ENCODE measurements around the gene PDLIM1.

DNA sequence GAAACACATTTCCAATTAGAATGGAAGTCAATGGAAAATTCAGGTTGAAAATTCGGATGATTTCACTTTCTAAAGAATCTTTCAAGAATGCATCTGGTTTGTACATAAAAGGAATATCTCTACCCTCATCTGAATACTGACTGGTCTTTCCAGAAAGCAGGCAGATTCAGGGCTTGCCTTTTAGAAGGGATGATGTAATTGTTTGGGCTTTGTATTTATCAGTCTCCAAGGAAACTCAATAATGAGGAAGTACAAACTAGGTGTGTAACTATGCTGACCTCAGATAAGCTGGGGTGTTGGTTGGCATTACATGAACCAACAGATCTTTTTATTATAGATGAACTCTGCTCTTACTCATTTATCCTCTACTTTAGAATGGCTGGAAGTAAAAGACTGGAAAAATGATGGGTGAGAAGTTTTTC is 24.1 kb downstream of the PDLIM1 start:
- peak in 1 of 2 experiments; percentile 32; a peak in 1 of 3 replicates for TF ChIP-seq EP300 (IDR thresholded peaks at IDR 0.05; ENCODE audit: borderline replicate concordance in 1 of 2, low read depth in 2 of 2, low read length in 2 of 2)
- TF ChIP-seq, protein P1, sequence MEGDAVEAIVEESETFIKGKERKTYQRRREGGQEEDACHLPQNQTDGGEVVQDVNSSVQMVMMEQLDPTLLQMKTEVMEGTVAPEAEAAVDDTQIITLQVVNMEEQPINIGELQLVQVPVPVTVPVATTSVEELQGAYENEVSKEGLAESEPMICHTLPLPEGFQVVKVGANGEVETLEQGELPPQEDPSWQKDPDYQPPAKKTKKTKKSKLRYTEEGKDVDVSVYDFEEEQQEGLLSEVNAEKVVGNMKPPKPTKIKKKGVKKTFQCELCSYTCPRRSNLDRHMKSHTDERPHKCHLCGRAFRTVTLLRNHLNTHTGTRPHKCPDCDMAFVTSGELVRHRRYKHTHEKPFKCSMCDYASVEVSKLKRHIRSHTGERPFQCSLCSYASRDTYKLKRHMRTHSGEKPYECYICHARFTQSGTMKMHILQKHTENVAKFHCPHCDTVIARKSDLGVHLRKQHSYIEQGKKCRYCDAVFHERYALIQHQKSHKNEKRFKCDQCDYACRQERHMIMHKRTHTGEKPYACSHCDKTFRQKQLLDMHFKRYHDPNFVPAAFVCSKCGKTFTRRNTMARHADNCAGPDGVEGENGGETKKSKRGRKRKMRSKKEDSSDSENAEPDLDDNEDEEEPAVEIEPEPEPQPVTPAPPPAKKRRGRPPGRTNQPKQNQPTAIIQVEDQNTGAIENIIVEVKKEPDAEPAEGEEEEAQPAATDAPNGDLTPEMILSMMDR (IDR thresholded peaks at IDR 0.05; ENCODE audit: control extremely low read depth in 1 of 3, insufficient read depth in 1 of 3, low read depth in 1 of 3, low read length in 3 of 3) = no peak

Measured in H1 (cell line).